ENCODE results near the gene FMN2. TPM values are rescaled to one million over a fixed set of nuclear protein-coding genes. Genes with fewer than 3 reads are reported as not detected.

FMN2 gene
- total and polyA plus RNA-seq, 3 donors from 2014 or later = 3.8 to 8.3 (median 4.3) TPM

GRCh38 chr1:240511789-240512188 is 420.1 kb downstream of the FMN2 start:
- Histone ChIP-seq H3K9me3 (no peaks in the 10 kb centered on the region), H3K36me3 (ENCODE audit: low read depth, missing control alignments) (no peaks in the 10 kb centered on the region), H3K27me3 (no peaks in the 10 kb centered on the region), H3K27ac (no peak overlapping the region), H3K4me3 (no peak overlapping the region), H3K4me1 (no peaks in the 10 kb centered on the region)
- TF ChIP-seq CTCF (IDR thresholded peaks at IDR 0.05) (no peak), POLR2A (IDR thresholded peaks at IDR 0.05) (no peak)
- no peak for DNase-seq
- intact Hi-C loops (cut with DNase I; ENCODE audit: low total_unique reads) = no loop called here

GRCh38 chr1:240515505-240515904 is 423.8 kb downstream of the FMN2 start:
- intact Hi-C loops (cut with DNase I; ENCODE audit: low total_unique reads) = no loop called here
- DNase-seq = no peak
- no peak overlapping the region for H3K4me3 ChIP-seq
- H3K36me3 ChIP-seq (ENCODE audit: low read depth, missing control alignments) = no peaks in the 10 kb centered on the region
- H3K4me1 ChIP-seq = no peaks in the 10 kb centered on the region
- H3K27ac ChIP-seq = no peak overlapping the region
- no peak for TF ChIP-seq POLR2A (IDR thresholded peaks at IDR 0.05)
- no peak for TF ChIP-seq CTCF (IDR thresholded peaks at IDR 0.05)
- no peaks in the 10 kb centered on the region for H3K27me3 ChIP-seq
- H3K9me3 ChIP-seq = no peaks in the 10 kb centered on the region
- 44 to 48% methylated on average over 1 of the region's 1 CpG for WGBS, 2 donors

- H3K36me3 ChIP-seq (ENCODE audit: low read depth, missing control alignments) = no peaks in the 10 kb centered on the region
- DNase-seq = no peak
- intact Hi-C loops (cut with DNase I; ENCODE audit: low total_unique reads) = no loop called here
- no peak overlapping the region for H3K4me3 ChIP-seq
- H3K27me3 ChIP-seq = no peaks in the 10 kb centered on the region
- no peaks in the 10 kb centered on the region for H3K9me3 ChIP-seq
- no peak for TF ChIP-seq CTCF (IDR thresholded peaks at IDR 0.05)
- TF ChIP-seq POLR2A (IDR thresholded peaks at IDR 0.05) = no peak
- WGBS, 2 donors = 94 to 95% methylated on average over 2 of the region's 2 CpGs
- no peaks in the 10 kb centered on the region for H3K4me1 ChIP-seq
- H3K27ac ChIP-seq = no peak overlapping the region
These were observed 424.4 kb downstream of the FMN2 start for GRCh38 chr1:240516069-240516468.

- Histone ChIP-seq H3K36me3 (ENCODE audit: low read depth, missing control alignments) (no peaks in the 10 kb centered on the region), H3K27me3 (no peaks in the 10 kb centered on the region), H3K4me1 (no peaks in the 10 kb centered on the region), H3K4me3 (no peak overlapping the region), H3K9me3 (no peaks in the 10 kb centered on the region), H3K27ac (no peak overlapping the region)
- TF ChIP-seq POLR2A (IDR thresholded peaks at IDR 0.05) (no peak), CTCF (IDR thresholded peaks at IDR 0.05) (no peak)
- WGBS, 2 donors = 85% methylated on average over 4 of the region's 4 CpGs
- DNase-seq = no peak
- intact Hi-C loops (cut with DNase I; ENCODE audit: low total_unique reads) = no loop called here
These were observed 426.2 kb downstream of the FMN2 start for GRCh38 chr1:240517891-240518290.

- TF ChIP-seq CTCF (IDR thresholded peaks at IDR 0.05) (no peak), POLR2A (IDR thresholded peaks at IDR 0.05) (no peak)
- no peak overlapping the region for H3K27ac ChIP-seq
- H3K36me3 ChIP-seq (ENCODE audit: low read depth, missing control alignments) = no peaks in the 10 kb centered on the region
- H3K4me3 ChIP-seq = no peak overlapping the region
- intact Hi-C loops (cut with DNase I; ENCODE audit: low total_unique reads) = no loop called here
- no peaks in the 10 kb centered on the region for H3K4me1 ChIP-seq
- DNase-seq = no peak
- H3K9me3 ChIP-seq = no peaks in the 10 kb centered on the region
- H3K27me3 ChIP-seq = no peaks in the 10 kb centered on the region
- WGBS, 2 donors = 63 to 74% methylated on average over 6 of the region's 6 CpGs
These were observed 430.6 kb downstream of the FMN2 start for GRCh38 chr1:240522122-240522822.
